GM08714 (cell line): Measurements from ENCODE around the gene MRPS22.

ENCODE experiments used
- H3K4me3 ChIP-seq: fragments of 200-500 bp; sonication (Bioruptor generic); 2 replicates; pipeline ENCODE4 v1.5.1; 2014; ENCODE audit warnings: mild to moderate bottlenecking, low read length, inconsistent platforms
- ZNF274 ChIP-seq: IDR thresholded peaks from 2 replicates; pipeline ENCODE4 v1.6.1; 2012; ENCODE audit warnings: mild to moderate bottlenecking, low read depth, low read length

MRPS22 gene

GRCh38 chr3:139343895-139344856 lies at the start of gene MRPS22:
TSS of gene MRPS22 (plus strand) at chr3:139344020. CDS start at chr3:139344027, 7 bp downstream.
- peak within 1 kb of the TSS; percentile 95 for H3K4me3 ChIP-seq
- TF ChIP-seq ZNF274: no peak

DNA sequence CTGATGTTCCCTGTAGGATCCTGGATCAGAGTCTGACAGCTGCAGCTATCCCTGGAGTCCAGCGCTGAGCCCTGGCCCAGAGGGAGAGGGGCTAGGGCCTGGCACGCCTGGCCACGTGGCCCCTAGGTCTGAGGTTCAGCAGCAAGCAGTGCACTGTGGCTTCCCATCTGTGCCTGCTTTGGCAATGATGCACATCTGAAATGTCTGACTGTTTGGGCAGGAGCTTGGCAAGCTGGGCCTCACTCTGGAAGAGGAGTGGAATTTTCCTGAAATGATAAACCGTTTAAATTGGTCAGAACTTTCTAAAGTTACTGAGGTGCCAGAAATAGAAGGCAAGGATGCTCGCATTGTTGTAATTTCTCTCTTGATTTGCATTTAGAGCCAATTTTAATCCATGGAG lies 48.8 kb upstream of the MRPS22 start:
- no peak for TF ChIP-seq ZNF274
- H3K4me3 ChIP-seq: no peak overlapping the region

- no peak overlapping the region for H3K4me3 ChIP-seq
- TF ChIP-seq ZNF274: no peak
These were observed 47.6 kb upstream of the MRPS22 start for GRCh38 chr3:139296141-139296718.

DNA sequence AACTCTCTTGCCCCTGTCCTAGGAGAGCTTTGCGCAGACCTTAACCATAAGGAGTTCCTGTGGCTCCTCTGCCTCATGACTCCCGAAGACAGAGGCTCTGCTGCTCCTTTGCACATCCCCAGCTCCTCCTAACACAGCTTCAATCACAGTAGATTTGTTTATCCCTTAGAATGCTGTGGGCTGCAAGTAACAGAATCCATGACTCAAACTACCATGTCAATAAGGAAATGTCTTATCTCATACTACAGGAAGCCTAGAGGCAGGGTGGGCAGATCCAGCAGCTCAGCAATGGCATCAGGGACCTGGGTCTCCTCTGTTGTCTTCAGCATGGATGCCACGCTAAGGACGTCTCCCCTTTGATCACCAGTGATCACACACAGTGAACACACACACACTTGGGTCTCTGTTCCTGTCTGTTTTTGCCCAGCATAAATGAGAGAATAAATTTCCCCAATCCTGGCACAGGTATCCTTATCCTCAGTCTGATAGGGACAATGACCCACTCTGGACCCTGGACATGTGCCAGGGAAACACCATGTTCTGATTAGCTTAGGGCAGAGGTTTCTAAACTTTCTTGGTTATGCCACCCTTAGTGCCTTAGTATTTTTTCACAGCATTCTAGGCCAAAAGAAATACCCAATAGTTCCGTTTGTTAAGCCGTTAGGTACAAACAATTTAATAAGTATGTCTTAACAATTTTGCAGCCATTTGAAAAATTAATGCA lies 46.1 kb upstream of the MRPS22 start:
- no peak for TF ChIP-seq ZNF274
- H3K4me3 ChIP-seq: no peak overlapping the region

- no peak for TF ChIP-seq ZNF274
- H3K4me3 ChIP-seq: no peak overlapping the region
These were observed 44.3 kb upstream of the MRPS22 start for GRCh38 chr3:139299261-139300132.

DNA sequence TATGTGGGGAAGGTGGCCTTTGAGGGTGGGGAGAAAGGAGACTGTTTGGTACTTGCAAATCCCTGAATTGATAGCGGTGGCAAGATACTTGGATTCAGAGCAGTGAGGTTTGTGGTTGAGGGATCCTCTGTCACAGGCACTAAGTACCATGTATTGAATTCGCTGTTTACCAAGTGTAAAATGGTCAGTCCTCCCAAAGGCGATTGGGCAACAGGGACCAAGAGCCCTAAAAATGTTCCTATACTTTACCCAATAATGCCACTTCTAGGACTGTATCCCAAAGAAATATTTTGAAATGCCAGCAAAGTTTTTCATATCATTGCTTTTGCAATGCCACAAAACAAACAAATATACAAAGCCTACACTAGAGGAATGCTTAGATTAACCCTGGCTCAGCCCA lies 43.4 kb upstream of the MRPS22 start:
- TF ChIP-seq ZNF274: no peak
- H3K4me3 ChIP-seq: no peak overlapping the region

DNA sequence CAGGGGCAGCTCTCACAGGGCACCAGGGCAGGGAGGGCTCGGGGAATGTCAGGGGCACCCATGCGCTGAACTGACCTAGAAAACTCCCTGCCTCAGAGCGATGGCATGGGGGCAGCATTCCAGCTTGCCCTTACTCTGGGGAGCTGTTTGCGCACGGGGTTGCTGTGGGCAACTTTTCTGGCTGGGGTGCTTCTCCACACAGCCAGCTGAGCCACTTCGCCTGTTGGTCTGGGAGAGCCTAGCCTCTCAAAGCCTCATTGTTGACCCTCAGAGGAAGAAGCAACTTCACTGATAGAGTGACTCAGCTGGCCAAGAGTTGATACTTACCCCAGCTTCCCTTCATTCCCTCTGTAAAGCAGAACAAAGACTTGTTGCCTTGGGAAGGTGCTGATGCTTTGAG lies 42.6 kb upstream of the MRPS22 start:
- no peak overlapping the region for H3K4me3 ChIP-seq
- TF ChIP-seq ZNF274: no peak

GRCh38 chr3:139301654-139302053 lies 42.2 kb upstream of the MRPS22 start:
- no peak for TF ChIP-seq ZNF274
- no peak overlapping the region for H3K4me3 ChIP-seq

GRCh38 chr3:139302084-139302800 lies 41.6 kb upstream of the MRPS22 start:
- TF ChIP-seq ZNF274: no peak
- H3K4me3 ChIP-seq: no peak overlapping the region

DNA sequence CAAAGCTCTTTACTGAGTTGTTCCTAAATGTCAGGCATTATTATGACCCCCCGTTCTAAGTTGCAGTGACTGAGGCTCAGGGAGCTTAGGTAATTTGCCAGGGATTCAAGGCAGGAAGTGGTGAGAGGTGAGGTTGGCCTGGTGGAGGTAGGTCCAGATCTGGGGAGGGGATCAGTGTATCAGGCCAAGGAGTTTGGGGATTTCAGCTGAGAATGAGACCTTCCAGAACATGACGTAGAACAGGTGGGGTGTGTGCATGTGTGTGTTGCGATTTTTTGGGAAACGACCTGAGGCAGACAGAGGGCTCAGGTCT lies 41.1 kb upstream of the MRPS22 start:
- H3K4me3 ChIP-seq: no peak overlapping the region
- TF ChIP-seq ZNF274: no peak

GRCh38 chr3:139303216-139303615 lies 40.6 kb upstream of the MRPS22 start:
- no peak overlapping the region for H3K4me3 ChIP-seq
- no peak for TF ChIP-seq ZNF274

DNA sequence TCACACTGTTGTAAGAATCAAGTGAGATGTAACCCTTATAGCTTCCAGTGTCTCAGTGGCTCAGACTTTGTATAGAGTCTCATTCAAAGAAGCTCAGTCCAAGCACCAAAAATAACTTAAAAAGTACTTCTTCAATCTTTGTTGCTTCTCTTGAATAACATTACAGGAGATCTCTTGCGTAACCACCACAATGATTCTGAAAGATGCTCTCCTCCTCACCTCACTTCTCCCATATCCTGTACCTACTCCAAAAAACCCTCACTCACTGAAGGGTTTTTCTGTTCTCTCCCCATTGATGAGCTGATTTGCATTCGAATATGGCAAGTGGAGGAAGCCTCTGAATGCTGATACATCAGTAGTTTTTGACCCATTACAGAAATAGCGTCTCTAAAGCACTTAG lies 39.4 kb upstream of the MRPS22 start:
- no peak for TF ChIP-seq ZNF274
- H3K4me3 ChIP-seq: no peak overlapping the region

DNA sequence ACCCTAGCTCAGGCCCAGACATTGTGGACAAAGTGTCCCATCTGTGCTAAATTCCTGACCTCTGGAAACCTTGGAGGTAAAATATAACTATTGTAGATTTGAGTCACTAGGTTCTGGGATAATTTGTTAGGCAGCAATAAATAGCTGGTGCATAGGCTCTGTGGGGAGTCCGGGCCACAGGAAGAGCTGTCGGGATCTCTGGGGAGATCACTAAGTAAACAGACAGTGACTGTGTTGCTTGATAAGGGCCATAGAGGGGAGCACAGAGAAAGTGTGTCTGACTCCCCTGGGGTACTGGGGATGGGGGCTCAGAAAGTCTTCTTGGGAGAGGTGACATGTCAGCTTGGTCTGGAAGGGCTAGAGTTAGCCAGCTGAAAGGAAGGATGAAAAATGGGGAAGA lies 37.7 kb upstream of the MRPS22 start:
- no peak for TF ChIP-seq ZNF274

More for the DNA sequence above, 37.7 kb upstream of the MRPS22 start:
- H3K4me3 ChIP-seq: no peak overlapping the region
